HL-60 (cell line): Measurements from ENCODE around the gene TCP1.

Experiments
- CTCF ChIP-seq: IDR thresholded peaks from one replicate; pipeline ENCODE4 v1.5.1; 2011; ENCODE audit warnings: low read length, control low read depth, inconsistent platforms; ENCODE audit not compliant: insufficient read depth
- GABPA ChIP-seq: IDR thresholded peaks from 2 replicates; pipeline ENCODE4 v1.6.1; 2012; ENCODE audit warnings: low read depth
- REST ChIP-seq: IDR thresholded peaks from 2 replicates; pipeline ENCODE4 v1.6.1; 2012; ENCODE audit warnings: low read depth; ENCODE audit not compliant: insufficient replicate concordance
- SPI1 ChIP-seq: IDR thresholded peaks from 2 replicates; pipeline ENCODE4 v1.6.1; 2012; ENCODE audit warnings: low read depth, mild to moderate bottlenecking, borderline replicate concordance

- TF ChIP-seq CTCF (no peak), GABPA (peak; percentile 30; the same call in 1 of the 2 replicates), REST (no peak), SPI1 (peak; percentile 2; the same call in 1 of the 2 replicates)
Observed at GRCh38 chr6:159761129-159761872, 28.1 kb downstream of the TCP1 start.
